ENCODE data around the gene CASKIN1. TPM values are rescaled to one million over a fixed set of nuclear protein-coding genes. Genes with fewer than 3 reads are reported as not detected.

CASKIN1 gene
- total RNA-seq, 1 experiment from 2014 or later: 7.9 TPM

DNA sequence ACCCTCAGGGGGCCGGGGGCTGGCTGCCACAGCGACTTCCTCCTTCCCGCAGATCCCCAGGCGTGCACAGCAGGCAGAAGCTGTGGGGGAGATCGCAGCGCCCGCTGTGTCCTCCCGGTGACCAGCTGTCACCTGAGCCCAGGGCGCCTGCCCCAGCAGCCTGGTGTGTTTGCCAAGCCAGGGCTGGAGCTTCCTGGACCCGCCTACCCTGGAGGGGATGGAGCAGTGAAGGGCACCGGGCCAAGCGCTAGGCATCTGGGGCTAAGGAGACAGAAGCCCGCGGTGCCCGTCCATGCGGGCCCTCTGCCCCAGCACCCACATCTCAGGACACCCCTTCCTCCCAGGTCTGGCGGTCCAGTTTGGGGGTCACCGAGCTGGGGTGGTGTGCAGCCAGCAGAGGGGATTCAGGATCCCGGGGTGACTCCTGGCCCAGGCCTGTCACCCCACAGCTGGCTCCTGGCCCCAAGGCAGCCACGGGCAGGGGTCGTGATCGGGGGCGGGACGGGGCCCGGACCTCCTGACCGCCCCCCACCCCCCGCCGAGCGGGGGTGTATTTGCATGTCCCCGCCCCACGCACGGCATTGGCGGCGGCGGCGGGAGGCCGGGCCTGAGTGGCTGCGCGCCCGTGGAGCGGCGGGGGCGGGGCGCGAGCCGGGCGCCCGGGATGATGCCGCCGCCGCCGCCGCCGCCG is 48.3 kb downstream of the CASKIN1 start, which contains the start of gene RAB26:
RAB26 (plus strand) TSS at position 645 of the 691 bp plus-strand sequence. CDS start 159 bp downstream, outside the sequence.
- peak; percentile 85 for DNase-seq
- H3K4me1 ChIP-seq (ENCODE audit: insufficient read depth, low read length): peaks cover 3% of the 10 kb centered on the region; the same call in 1 of the 2 replicates
- H3K27ac ChIP-seq (ENCODE audit: insufficient read length, low read depth, low read length): no peak within 1 kb of the TSS
- no peaks in the 10 kb centered on the region for H3K9me3 ChIP-seq (ENCODE audit: control insufficient read depth, low read depth, low read length)
- peak within 1 kb of the TSS; percentile 56 for H3K4me2 ChIP-seq (ENCODE audit: insufficient read depth, insufficient read length, low read length)
- no peak within 1 kb of the TSS for H4K8ac ChIP-seq (replicated peaks; ENCODE audit: insufficient read length, low read depth, low read length)
- no peak within 1 kb of the TSS for H4K91ac ChIP-seq (ENCODE audit: insufficient read length, low read depth, low read length)
- Mint-ChIP-seq H3K36me3 (ENCODE audit: insufficient read depth in 1 of 3, low read depth in 3 of 3) (peaks cover 2 to 22% (median 15%) of the 10 kb centered on the region in 3 experiments; a peak in 6 of 7 replicates), H3K4me1 (peaks cover 26 to 34% of the 10 kb centered on the region in 2 experiments), H3K9me3 (no peaks in the 10 kb centered on the region; a peak in 1 of 5 replicates), H3K27me3 (ENCODE audit: low read depth) (peaks cover 29% of the 10 kb centered on the region), H3K4me3 (peak within 1 kb of the TSS; percentile 58 to 80), H3K27ac (no peak within 1 kb of the TSS)
- no peaks in the 10 kb centered on the region for H3K27me3 ChIP-seq (ENCODE audit: insufficient read depth, low read length)
- no peak within 1 kb of the TSS for H3K9ac ChIP-seq (ENCODE audit: extremely low read depth, insufficient read length, low read length)
- H2BK120ac ChIP-seq (ENCODE audit: low read depth, low read length, poor library complexity, severe bottlenecking): no peak within 1 kb of the TSS
- no peaks in the 10 kb centered on the region for H3K79me1 ChIP-seq (ENCODE audit: insufficient read depth, low read depth, low read length, poor library complexity, severe bottlenecking)
- H2BK20ac ChIP-seq (ENCODE audit: low read depth, low read length, poor library complexity, severe bottlenecking): no peak within 1 kb of the TSS
- no peak within 1 kb of the TSS for H2AK5ac ChIP-seq (ENCODE audit: insufficient read length, low read length)
- H3K23ac ChIP-seq (ENCODE audit: insufficient read length, low read depth, low read length): no peak within 1 kb of the TSS
- H3K4ac ChIP-seq (ENCODE audit: low read depth, low read length): no peak within 1 kb of the TSS
- no peak within 1 kb of the TSS for H2AFZ ChIP-seq (ENCODE audit: low read length)
- H3K56ac ChIP-seq (ENCODE audit: insufficient read length, low read depth, low read length): no peak within 1 kb of the TSS
- H4K5ac ChIP-seq (ENCODE audit: insufficient read length, low read depth, low read length): no peak within 1 kb of the TSS
- no peak within 1 kb of the TSS; the same call in 1 of the 2 replicates for H3K14ac ChIP-seq (ENCODE audit: insufficient read depth, low read length)
- no CpG with 5 or more reads among the region's 55 CpGs for WGBS (ENCODE audit: extremely low coverage, insufficient read length, low lambda C conversion rate)
- no peaks in the 10 kb centered on the region for H3K79me2 ChIP-seq (ENCODE audit: insufficient read depth, low read length)
- no peak within 1 kb of the TSS for H3K18ac ChIP-seq (ENCODE audit: insufficient read length, low read depth, low read length)
- no peak within 1 kb of the TSS for H2BK5ac ChIP-seq (ENCODE audit: insufficient read length, low read length)
- TF ChIP-seq, protein P1, sequence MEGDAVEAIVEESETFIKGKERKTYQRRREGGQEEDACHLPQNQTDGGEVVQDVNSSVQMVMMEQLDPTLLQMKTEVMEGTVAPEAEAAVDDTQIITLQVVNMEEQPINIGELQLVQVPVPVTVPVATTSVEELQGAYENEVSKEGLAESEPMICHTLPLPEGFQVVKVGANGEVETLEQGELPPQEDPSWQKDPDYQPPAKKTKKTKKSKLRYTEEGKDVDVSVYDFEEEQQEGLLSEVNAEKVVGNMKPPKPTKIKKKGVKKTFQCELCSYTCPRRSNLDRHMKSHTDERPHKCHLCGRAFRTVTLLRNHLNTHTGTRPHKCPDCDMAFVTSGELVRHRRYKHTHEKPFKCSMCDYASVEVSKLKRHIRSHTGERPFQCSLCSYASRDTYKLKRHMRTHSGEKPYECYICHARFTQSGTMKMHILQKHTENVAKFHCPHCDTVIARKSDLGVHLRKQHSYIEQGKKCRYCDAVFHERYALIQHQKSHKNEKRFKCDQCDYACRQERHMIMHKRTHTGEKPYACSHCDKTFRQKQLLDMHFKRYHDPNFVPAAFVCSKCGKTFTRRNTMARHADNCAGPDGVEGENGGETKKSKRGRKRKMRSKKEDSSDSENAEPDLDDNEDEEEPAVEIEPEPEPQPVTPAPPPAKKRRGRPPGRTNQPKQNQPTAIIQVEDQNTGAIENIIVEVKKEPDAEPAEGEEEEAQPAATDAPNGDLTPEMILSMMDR (conservative IDR thresholded peaks at IDR 0.05): no peak
- no peaks in the 10 kb centered on the region for H4K20me1 ChIP-seq (ENCODE audit: control insufficient read depth, insufficient read depth, insufficient read length)
- H2BK15ac ChIP-seq (ENCODE audit: low read depth, low read length): no peak within 1 kb of the TSS
- H3K23me2 ChIP-seq (ENCODE audit: insufficient read length, low read depth, low read length, poor library complexity, severe bottlenecking): peaks cover 16% of the 10 kb centered on the region
- no peak within 1 kb of the TSS for H2BK12ac ChIP-seq (ENCODE audit: insufficient read length, low read depth, low read length)
- H3T11ph ChIP-seq (ENCODE audit: low read length): no peak within 1 kb of the TSS

All from H9 (cell line).